Measurements from ENCODE around the gene KRTAP3-1. TPM values are rescaled to one million over a fixed set of nuclear protein-coding genes. Genes with fewer than 3 reads are reported as not detected.
"Not testable (repeated sequence)": the region's sequence is repeated elsewhere in the genome, so short reads cannot be mapped to it uniquely, and the experiment has no call there.

The KRTAP3-1 gene
- total RNA-seq, 1 donor from 2014 or later = not detected

GRCh38 chr17:41003926-41004325 is 5.0 kb downstream of the KRTAP3-1 start:
- Mint-ChIP-seq H3K4me3 (no peak overlapping the region), H3K36me3 (no peaks in the 10 kb centered on the region), H3K27me3 (no peaks in the 10 kb centered on the region), H3K9me3 (peaks cover 4% of the 10 kb centered on the region), H3K27ac (no peak overlapping the region), H3K4me1 (ENCODE audit: unreplicated experiment) (peaks cover 7% of the 10 kb centered on the region)
- no peak for TF ChIP-seq CTCF (conservative IDR thresholded peaks at IDR 0.05)
- no peak for DNase-seq (ENCODE audit: extremely low spot score, unreplicated experiment)

- Mint-ChIP-seq H3K27ac (no peak overlapping the region), H3K4me1 (ENCODE audit: unreplicated experiment) (peaks cover 4% of the 10 kb centered on the region), H3K9me3 (peaks cover 4% of the 10 kb centered on the region), H3K36me3 (no peaks in the 10 kb centered on the region), H3K27me3 (no peaks in the 10 kb centered on the region), H3K4me3 (no peak overlapping the region)
- DNase-seq (ENCODE audit: extremely low spot score, unreplicated experiment) = no peak
- TF ChIP-seq CTCF (conservative IDR thresholded peaks at IDR 0.05) = no peak
Measured at GRCh38 chr17:41002814-41003213, 6.1 kb downstream of the KRTAP3-1 start.

GRCh38 chr17:41001795-41002194 is 7.1 kb downstream of the KRTAP3-1 start:
- Mint-ChIP-seq H3K27me3 (no peaks in the 10 kb centered on the region), H3K36me3 (no peaks in the 10 kb centered on the region), H3K4me1 (ENCODE audit: unreplicated experiment) (peaks cover 4% of the 10 kb centered on the region), H3K4me3 (no peak overlapping the region), H3K27ac (no peak overlapping the region), H3K9me3 (peaks cover 4% of the 10 kb centered on the region)
- no peak for TF ChIP-seq CTCF (conservative IDR thresholded peaks at IDR 0.05)
- DNase-seq (ENCODE audit: extremely low spot score, unreplicated experiment) = no peak

- H3K27ac Mint-ChIP-seq; H3K9me3 Mint-ChIP-seq; H3K36me3 Mint-ChIP-seq; DNase-seq (ENCODE audit: extremely low spot score, unreplicated experiment); H3K4me1 Mint-ChIP-seq (ENCODE audit: unreplicated experiment); H3K4me3 Mint-ChIP-seq; H3K27me3 Mint-ChIP-seq: not testable (repeated sequence)
Measured at GRCh38 chr17:40999563-40999962, 9.4 kb downstream of the KRTAP3-1 start, which contains the start of gene KRTAP3-2. TSS of gene KRTAP3-2 (minus strand) at chr17:40999906. CDS start at chr17:40999853, 53 bp downstream.

- H3K4me1 Mint-ChIP-seq (ENCODE audit: unreplicated experiment) = no peaks in the 10 kb centered on the region
- H3K27ac Mint-ChIP-seq = no peak overlapping the region
- no peaks in the 10 kb centered on the region for H3K36me3 Mint-ChIP-seq
- H3K4me3 Mint-ChIP-seq = no peak overlapping the region
- H3K9me3 Mint-ChIP-seq = peaks cover 4% of the 10 kb centered on the region
- H3K27me3 Mint-ChIP-seq = no peaks in the 10 kb centered on the region
- no peak for DNase-seq (ENCODE audit: extremely low spot score, unreplicated experiment)
- TF ChIP-seq CTCF (conservative IDR thresholded peaks at IDR 0.05) = no peak
Measured at GRCh38 chr17:40997361-40997760, 11.6 kb downstream of the KRTAP3-1 start.

- H3K9me3 Mint-ChIP-seq = peaks cover 4% of the 10 kb centered on the region
Measured at GRCh38 chr17:40996829-40997228, 12.1 kb downstream of the KRTAP3-1 start.

More at GRCh38 chr17:40996829-40997228, 12.1 kb downstream of the KRTAP3-1 start:
- Mint-ChIP-seq H3K27ac (no peak overlapping the region), H3K36me3 (no peaks in the 10 kb centered on the region), H3K27me3 (no peaks in the 10 kb centered on the region), H3K4me1 (ENCODE audit: unreplicated experiment) (no peaks in the 10 kb centered on the region), H3K4me3 (no peak overlapping the region)
- TF ChIP-seq CTCF (conservative IDR thresholded peaks at IDR 0.05) = no peak
- no peak for DNase-seq (ENCODE audit: extremely low spot score, unreplicated experiment)

Measured in type B pancreatic cell (in vitro differentiated cells).